GM19351 (cell line): ENCODE results near the gene PCGF6.
A peak's percentile ranks its signal among the peaks of the same experiment; 100 is the strongest.
"Not testable (repeated sequence)": the region's sequence is repeated elsewhere in the genome, so short reads cannot be mapped to it uniquely, and the experiment has no call there.

Experiments
- ATAC-seq: cut with Tn5 transposase; IDR thresholded peaks from one replicate; pipeline ENCODE4 v1.9.1; 2021; ENCODE audit warnings: mild to moderate bottlenecking, moderate library complexity; ENCODE audit not compliant: unreplicated experiment

Gene PCGF6, protein sequence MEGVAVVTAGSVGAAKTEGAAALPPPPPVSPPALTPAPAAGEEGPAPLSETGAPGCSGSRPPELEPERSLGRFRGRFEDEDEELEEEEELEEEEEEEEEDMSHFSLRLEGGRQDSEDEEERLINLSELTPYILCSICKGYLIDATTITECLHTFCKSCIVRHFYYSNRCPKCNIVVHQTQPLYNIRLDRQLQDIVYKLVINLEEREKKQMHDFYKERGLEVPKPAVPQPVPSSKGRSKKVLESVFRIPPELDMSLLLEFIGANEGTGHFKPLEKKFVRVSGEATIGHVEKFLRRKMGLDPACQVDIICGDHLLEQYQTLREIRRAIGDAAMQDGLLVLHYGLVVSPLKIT

DNA sequence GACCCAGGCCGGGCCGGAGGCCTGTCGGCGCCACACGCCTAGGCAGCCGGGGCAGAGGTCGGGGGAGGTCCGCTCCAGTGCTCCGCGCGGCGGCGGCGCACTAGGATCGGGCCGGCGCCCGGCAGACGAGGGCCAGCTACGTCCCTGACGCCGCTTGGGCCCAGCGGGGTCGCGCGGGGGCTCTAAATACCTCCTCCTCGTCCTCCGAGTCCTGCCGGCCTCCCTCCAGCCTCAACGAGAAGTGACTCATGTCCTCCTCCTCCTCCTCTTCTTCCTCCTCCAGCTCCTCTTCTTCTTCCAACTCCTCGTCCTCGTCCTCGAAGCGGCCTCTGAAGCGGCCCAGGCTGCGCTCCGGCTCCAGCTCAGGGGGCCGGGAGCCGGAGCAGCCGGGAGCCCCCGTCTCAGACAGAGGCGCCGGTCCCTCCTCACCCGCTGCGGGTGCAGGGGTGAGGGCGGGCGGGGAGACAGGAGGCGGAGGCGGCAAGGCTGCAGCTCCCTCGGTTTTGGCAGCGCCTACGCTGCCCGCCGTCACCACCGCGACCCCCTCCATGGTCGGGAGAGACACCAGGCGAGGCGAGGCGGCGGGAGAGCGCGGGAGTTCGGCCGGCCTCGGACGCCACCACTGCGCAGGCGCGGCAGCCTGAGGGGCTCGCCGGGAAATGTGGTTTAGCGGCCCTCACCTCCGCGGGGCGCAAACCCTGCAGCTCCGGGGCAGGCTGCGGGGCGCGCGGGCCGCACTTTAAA is at the start of gene PCGF6:
Gene PCGF6, minus strand, starts transcription at position 624 of the 744 bp plus-strand sequence. Its CDS starts 74 bp downstream, at position 550.
- peak; percentile 80 for ATAC-seq

DNA sequence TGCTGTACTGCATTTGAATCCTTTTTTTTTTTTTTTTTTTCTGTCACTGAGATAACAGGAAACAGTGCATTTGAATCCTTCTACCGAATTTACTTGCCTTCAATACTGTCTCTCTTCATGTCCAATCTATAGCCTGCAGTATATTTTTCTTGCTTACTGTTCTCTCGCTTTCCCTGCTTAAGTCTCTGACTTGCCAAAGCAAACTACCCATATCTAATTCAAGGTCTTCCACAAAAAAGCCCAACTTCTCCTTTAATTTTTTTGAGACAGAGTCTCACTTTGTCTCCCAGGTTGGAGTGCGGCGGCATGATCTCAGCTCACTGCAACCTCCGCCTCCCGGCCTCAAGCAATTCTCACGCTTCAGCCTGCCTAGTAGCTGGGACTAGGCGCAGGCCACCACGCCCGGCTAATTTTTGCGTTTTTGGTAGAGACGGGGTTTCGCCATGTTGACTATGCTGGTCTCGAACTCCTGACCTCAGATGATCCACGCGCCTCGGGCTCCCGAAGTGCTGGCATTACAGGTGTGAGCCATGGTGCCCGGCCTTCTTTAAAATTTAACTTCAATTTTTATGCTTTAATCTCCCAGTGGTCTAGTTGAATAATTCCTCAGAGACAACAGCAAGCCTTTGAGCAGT is 46.4 kb upstream of the PCGF6 start:
- no peak for ATAC-seq

DNA sequence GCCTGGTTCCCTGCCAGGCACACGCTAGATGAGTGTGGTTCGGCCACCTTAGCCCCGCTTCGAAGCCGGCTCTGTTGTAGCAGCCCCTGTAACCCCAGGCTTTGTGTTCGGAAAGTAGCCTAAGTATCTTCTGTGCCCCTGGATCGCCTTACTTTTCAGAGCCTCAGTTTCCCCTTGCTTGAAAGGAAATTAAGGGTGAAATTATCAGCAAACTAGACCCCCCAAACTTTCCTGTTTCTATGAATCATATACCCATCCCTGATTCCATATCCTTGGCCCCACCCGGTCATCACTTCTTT is 45.8 kb upstream of the PCGF6 start:
- ATAC-seq, result no peak

DNA sequence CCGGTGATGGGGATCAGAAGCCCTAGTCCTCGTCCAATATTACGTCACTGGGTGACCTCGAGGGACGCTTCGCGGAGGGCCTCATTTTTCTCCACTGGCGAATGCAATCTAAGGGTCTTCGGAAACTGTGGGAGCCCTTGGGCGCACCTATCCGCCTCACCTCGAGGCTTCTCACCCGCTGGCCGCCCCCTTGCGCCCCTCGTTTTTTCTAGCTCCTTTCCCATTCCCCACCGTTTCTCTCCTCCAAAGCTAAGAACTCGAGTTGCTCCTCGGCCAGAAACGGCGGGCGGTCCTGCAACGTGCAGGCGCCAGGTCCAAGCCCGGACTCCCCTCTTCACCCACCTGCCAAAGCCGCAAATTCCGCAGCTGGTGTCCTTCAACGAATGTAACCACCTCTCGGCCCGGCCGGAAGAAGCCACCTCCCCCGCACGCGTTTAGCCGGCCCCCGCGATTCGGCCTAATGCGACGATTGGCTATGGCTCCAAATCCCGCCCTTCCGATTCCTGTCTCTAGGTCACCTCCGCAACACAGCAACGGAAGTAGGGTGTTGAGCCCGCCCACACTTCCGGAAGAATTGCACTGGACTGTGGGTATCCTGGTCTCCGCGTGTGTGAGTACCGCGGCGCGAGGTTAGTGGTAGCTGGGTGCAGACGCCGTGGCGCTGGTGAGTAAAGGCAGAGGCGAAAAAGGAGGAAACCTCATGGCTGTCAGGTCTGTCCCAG is 45.3 kb upstream of the PCGF6 start, which contains the start of the genes ATP5MK and PDCD11:
Gene ATP5MK, minus strand, starts transcription at position 409 of the 722 bp plus-strand sequence. CDS start 4,018 bp downstream, outside the sequence.
Gene PDCD11, plus strand, starts transcription at position 560 of the 722 bp plus-strand sequence. CDS start 1,801 bp downstream, outside the sequence.
- ATAC-seq, result peak; percentile 99

DNA sequence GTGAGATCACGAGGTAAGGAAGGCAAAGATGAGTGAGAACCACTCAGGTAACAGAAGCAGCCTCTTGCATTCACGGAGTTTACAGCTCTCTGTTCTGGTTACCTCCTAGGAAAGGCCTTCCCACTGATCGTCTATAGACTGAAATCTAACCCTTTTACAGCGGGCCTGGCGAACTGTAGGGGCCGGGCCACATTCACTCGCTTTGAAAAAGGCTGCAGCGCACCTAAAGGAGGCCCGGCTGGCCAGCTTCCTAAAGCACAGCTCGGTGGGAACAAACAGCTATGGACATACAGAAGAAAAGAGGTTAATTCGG is 44.8 kb upstream of the PCGF6 start:
- no peak for ATAC-seq

DNA sequence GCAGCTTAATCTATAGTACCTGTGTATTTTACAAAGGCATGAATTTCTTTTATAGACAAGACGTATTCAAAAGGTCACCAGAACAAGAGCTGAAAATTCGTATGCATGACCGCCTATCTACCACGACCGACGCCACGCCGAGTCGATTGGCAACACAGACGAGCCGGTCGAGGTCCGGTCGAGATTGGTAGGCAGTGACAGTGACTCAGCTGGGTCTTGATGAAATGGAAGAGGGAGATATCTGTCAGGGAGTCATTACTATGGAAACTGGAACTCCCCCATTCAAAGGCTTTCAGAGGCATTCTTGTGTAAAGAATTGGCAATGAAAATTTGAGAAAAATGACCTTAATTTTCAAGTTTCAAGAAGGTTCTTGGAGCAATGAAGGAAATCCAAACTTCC is 43.2 kb upstream of the PCGF6 start:
- no peak for ATAC-seq

DNA sequence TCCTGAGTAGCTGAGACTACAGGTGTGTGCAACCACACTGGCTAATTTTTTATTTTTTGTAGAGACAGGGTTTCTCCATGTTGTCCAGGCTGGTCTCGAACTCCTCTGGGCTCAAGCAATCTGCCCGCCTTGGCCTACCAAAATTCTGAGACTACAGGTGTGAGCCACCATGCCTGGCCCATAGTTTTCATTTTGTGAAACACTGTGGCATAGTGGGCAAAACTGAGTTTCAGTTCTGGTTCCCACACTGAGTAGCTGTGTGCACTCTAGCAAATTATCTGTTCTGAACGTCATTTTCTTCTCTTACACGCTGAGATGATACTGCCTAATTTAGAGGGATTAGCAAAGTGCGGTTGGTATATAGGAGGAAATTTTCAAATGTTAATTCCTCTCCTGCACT is 31.8 kb upstream of the PCGF6 start:
- ATAC-seq, result no peak

DNA sequence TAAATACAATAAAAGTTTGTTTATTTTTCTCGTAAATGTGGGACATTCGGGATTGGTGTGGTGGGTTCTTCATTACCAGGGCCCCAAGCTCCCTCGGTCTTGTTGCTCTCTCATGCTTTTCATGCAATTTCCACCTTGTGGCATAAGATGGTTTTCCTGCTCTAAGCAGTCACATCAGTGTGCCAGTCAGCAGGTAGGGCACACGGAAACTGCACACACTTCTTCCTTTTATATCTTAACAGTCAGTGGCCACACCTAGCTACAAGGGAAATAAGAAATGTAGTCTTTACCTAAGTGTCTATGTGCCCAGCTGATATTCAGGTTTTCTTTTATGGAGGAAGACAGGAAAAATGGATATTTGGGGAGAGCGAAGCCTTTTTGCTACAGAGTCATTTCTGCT is 23.3 kb upstream of the PCGF6 start:
- no peak for ATAC-seq

DNA sequence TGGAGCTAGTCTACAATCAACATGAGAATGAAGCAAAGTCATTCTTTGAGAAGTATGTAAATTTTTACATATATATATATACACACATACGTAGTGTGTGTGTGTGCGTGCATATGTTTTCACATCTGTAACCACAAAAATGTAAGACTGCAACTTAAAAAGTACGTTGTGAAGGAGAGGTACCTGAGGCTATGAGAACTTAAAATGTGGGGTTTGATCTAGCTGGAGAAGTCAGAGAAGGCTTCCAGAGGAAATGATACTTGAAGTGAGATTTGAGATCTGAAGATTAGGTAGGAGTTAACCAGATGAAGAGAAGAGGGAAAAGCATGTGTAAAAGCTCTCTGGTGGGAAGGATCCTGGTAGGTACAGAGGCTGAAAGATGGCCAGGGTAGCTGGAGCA is 22.6 kb upstream of the PCGF6 start:
- peak; percentile 49 for ATAC-seq

DNA sequence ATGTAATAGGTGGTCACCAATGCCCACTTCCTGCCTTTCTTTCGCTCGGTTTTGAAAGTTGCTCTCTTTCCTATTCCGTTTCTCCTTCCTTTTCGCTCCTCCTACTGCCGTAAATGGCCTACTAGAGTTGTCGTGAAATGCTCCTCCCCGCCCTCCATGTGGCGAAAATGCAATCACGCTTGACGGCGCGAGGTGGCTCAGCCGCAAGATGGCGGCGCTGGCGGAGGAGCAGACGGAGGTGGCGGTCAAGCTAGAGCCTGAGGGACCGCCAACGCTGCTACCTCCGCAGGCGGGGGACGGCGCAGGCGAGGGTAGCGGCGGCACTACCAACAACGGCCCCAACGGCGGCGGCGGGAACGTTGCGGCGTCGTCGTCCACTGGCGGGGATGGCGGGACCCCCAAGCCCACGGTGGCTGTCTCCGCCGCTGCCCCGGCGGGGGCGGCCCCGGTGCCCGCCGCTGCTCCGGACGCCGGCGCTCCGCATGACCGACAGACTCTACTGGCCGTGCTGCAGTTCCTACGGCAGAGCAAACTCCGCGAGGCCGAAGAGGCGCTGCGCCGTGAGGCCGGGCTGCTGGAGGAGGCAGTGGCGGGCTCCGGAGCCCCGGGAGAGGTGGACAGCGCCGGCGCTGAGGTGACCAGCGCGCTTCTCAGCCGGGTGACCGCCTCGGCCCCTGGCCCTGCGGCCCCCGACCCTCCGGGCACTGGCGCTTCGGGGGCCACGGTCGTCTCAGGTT is 17.0 kb upstream of the PCGF6 start, which contains the start of gene TAF5:
Gene TAF5, plus strand, starts transcription at position 195 of the 737 bp plus-strand sequence. Its CDS starts 14 bp downstream, at position 209.
- peak; percentile 54 for ATAC-seq

DNA sequence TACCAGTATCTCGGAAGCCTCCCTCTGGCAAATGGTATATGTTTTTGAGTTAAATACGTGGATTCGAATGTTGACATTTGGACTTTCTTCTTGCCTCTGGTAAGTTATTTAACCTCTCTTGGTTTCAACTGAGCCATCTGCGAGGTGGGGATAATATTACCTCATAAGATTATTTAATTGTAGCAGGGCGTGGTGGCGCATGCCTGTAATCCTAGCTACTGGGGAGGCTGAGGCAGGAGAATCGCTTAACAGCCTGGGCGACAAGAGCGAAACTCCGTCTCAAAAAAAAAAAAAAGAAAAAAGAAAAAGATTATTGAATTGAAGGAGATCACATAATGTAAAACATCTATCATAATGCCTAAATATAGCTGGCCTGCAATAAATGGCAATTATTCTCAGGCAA is 16.4 kb upstream of the PCGF6 start:
- ATAC-seq, result no peak

DNA sequence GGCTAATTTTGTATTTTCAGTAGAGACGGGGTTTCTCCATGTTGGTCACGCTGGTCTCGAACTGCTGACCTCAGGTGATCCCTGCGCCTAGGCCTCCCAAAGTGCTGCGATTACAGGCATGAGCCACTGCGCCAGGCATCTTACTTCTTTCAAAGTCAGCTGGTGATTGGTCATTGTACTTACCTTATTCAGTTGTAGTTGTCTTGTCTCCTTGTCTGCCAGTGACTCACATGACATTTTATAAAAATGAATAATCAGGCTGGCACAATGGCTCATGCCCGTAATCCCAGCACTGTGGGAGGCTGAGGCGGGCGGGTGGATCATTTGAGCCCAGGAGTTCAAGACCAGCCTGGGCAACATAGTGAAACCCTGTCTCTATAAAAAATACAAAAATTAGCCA is 9.9 kb upstream of the PCGF6 start:
- not testable (repeated sequence) for ATAC-seq

DNA sequence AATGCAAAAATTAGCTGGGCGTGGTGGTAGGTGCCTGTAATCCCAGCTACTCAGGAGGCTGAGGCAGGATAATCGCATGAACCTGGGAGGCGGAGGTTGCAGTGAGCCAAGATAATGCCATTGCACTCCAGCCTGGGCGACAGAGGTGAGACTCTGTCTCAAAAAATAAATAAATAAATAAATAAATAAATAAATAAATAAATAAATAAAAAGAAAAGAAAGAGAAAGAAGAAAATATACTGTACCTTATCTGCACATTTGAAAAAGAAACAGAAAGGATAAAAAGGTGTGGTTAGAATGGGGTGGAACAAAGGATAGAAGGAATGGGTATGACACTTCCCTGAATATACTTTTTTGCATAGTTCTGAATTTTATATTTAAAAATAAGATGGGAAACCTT is 8.6 kb upstream of the PCGF6 start:
- not testable (repeated sequence) for ATAC-seq

DNA sequence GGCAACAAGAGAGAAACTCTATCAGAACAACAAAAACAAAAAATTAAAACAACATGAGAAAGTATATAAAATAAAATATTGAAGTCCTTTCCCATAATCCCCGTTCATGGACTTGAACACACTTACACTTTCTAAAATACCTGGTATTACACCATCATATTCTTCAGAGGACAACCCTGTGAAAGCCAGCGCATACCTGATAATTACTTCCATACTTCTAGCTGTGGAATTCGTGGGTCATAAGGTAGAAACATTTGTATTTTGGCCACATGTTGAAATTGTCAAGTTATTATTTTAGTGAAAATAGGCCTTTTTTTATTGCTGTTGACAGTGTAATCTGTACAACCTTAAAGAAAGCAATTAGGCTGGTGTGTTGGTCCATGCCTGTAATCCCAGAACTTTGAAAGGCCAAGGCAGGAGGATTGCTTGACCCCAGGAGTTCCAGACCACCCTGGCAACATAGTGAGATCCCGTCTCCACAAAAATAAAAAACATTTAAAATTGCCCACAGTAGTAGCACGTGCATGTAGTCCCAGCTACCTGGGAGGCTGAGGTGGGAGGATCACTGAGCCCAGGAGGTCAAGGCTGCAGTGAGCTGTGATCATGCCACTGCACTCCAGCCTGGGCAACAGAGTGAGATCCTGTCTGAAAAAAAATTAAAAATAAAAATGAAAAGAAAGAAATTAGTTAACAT is 5.1 kb upstream of the PCGF6 start:
- no peak for ATAC-seq

DNA sequence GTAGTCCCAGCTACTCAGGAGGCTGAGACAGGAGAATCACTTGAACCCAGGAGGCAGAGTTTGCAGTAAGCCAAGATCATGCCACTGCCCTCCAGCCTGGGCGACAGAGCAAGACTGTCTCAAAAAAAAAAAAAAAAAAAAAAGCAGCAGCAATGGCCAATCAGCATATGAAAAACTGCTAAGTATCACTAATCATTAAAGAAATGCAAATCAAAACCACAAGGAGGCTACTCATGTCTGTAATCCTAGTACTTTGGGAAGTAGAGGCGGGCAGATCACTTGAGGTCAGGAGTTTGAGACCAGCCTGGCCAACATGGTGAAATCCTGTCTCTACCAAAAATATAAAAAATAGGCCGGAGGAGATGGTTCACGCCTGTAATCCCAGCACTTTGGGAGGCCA is 3.6 kb upstream of the PCGF6 start:
- ATAC-seq, result not testable (repeated sequence)

DNA sequence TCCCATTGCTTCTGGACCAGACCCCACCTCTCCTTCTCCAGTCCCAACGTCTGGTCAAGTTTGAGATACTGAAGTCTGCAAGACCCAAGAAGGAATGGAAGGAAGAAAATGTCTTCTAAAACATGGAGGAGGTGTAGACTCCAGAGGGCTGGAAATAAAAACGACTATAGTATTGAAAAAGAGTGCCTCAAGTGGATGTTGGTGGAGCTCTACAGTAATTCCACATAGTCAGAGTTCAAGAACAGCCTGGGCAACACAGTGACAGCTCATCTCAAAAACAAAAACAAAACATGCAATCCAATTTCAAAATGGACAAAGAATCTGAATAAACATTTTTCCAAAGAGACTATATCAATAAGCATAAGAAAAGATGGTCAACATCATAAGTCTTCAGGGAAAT is 2.3 kb upstream of the PCGF6 start:
- no peak for ATAC-seq

DNA sequence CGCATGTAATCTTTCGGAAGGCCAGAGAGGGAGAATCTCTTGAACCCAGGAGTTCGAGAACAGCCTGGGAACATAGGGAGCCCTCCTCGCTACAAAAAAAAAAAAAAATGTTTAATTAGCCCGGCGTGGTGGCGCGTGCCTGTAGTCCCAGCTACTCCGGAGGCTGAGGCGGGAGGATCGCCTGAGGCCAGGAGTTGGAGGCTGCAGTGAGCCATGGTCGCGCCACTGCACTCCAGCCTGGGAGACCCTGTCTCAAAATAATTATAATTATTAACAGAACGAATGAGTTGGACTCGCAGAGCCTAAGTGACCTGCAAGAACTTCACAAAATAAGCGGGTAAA is 794 bp downstream of the PCGF6 start:
- ATAC-seq, result no peak

DNA sequence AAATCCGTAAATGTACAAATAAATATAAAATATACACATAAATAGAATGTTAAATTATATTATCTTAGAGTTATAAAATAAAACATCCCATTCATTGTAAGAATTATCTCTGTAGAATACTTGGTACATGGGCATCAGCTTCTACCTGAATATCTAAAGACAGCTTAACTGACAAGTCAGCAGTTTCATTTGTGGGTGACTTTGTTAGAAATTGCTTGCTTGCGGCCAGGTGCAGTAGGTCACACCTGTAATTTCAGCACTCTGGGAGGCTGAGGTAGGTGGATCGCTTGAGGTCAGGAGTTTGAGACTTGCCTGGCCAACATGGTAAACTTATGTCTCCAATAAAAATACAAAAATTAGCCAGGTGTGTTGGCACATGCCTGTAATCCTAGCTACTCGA is 14.6 kb downstream of the PCGF6 start:
- no peak for ATAC-seq

DNA sequence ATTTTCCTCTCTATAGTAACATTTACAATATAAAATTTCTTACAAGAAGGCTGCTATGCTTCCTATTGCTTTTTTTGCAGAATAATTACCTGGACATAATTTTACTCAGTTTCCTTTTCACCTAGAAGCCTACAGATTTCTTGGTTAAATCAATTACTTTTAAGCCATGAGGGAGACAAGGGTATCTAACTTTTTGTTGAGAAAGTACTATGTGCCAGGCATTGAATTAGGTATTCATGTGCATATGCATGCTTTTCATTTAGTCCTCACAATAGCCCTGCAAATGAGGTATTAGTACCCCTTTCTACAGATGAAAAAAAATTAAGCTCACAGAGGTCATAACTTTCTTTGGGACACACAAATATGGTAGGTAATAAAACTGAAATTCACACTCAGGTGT is 16.4 kb downstream of the PCGF6 start:
- no peak for ATAC-seq

DNA sequence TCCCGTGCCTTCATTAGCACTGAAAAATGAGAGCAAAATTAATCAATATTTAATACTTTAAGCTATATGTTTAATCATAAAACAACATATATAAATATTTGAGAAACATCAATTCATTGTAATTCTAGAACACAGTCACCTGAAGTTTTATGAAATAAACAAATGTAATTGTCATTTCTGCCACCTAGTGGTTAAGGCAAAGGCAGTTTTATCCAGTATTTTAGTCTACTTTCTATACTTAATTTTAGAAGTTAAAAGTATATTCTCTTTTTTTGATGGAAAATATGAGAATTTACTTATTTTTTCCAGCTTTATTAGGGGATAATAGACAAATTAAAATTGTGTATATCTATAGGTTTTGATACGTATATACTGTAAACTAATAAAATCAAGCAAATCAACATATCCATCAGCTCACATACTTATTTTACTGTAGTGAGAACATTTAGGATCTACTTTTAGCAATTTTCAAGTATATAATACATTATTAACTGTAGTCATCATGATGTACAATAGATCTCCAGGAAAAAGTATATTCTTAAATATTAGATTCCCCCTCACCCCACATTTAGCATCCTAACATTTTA is 16.9 kb downstream of the PCGF6 start:
- ATAC-seq, result no peak
